GM18511 (cell line): Measurements from ENCODE around the gene NOS3.

Source experiments
- ATAC-seq: cut with Tn5 transposase; IDR thresholded peaks from one replicate; pipeline ENCODE4 v1.9.1; 2021; ENCODE audit warnings: mild to moderate bottlenecking, moderate library complexity; ENCODE audit not compliant: unreplicated experiment

Gene NOS3

GRCh38 chr7:150990416-150991186, at the start of gene NOS3:
NOS3 (plus strand) TSS chr7:150991017; CDS start chr7:150993804, 2,787 bp downstream.
- no peak for ATAC-seq

GRCh38 chr7:150941351-150942000, 49.3 kb upstream of the NOS3 start:
- ATAC-seq = no peak

GRCh38 chr7:150942001-150942590, 48.7 kb upstream of the NOS3 start:
- ATAC-seq = no peak

GRCh38 chr7:150942591-150943452, 48.0 kb upstream of the NOS3 start:
- ATAC-seq = no peak

- no peak for ATAC-seq
These were observed 47.4 kb upstream of the NOS3 start for GRCh38 chr7:150943453-150943814.

GRCh38 chr7:150944066-150945042, 46.5 kb upstream of the NOS3 start:
- ATAC-seq = no peak

GRCh38 chr7:150945171-150945852, 45.5 kb upstream of the NOS3 start:
- ATAC-seq = no peak

GRCh38 chr7:150945853-150946420, 44.9 kb upstream of the NOS3 start:
- ATAC-seq = no peak

GRCh38 chr7:150946421-150947240, 44.2 kb upstream of the NOS3 start:
- no peak for ATAC-seq

GRCh38 chr7:150947241-150947745, 43.5 kb upstream of the NOS3 start:
- ATAC-seq = no peak

- no peak for ATAC-seq
These were observed 42.8 kb upstream of the NOS3 start for GRCh38 chr7:150947761-150948651.

- ATAC-seq = no peak
These were observed 42.0 kb upstream of the NOS3 start for GRCh38 chr7:150948791-150949251.

- ATAC-seq = no peak
These were observed 41.3 kb upstream of the NOS3 start for GRCh38 chr7:150949564-150949963.

GRCh38 chr7:150949971-150950491, 40.8 kb upstream of the NOS3 start:
- ATAC-seq = no peak

- ATAC-seq = no peak
These were observed 40.2 kb upstream of the NOS3 start for GRCh38 chr7:150950496-150951180.

GRCh38 chr7:150951181-150951520, 39.7 kb upstream of the NOS3 start:
- ATAC-seq = no peak
